Mesothelial cell of epicardium (in vitro differentiated cells): ENCODE data around the gene AMH. TPM values are rescaled to one million over a fixed set of nuclear protein-coding genes. Genes with fewer than 3 reads are reported as not detected.
A peak's percentile ranks its signal among the peaks of the same experiment; 100 is the strongest.

Source experiments
- DNase-seq, 2 experiments: peaks; one replicate each; pipeline ENCODE4 v3.0.0; 2021; ENCODE audit warnings: low spot score in 2 of 2; ENCODE audit not compliant: unreplicated experiment in 2 of 2
- H3K27ac Mint-ChIP-seq: 2 replicates; pipeline ENCODE4 v1.8.0; 2021; ENCODE audit warnings: mixed read lengths
- H3K27me3 Mint-ChIP-seq: 2 replicates; pipeline ENCODE4 v1.8.0; 2021; ENCODE audit warnings: low read depth, mixed read lengths
- H3K36me3 Mint-ChIP-seq: 2 replicates; pipeline ENCODE4 v1.8.0; 2021; ENCODE audit warnings: mixed read lengths
- H3K4me1 Mint-ChIP-seq: 2 replicates; pipeline ENCODE4 v1.8.0; 2021; ENCODE audit warnings: mixed read lengths
- H3K4me3 Mint-ChIP-seq: 2 replicates; pipeline ENCODE4 v1.8.0; 2021; ENCODE audit warnings: mild to moderate bottlenecking, moderate library complexity, mixed read lengths
- H3K9me3 Mint-ChIP-seq: 2 replicates; pipeline ENCODE4 v1.8.0; 2021; ENCODE audit warnings: mixed read lengths
- total RNA-seq: library from RNA; stranded (reverse); gene quantifications from 3 replicates; pipeline ENCODE4 v1.2.1, GENCODE V29; 2021
- TF ChIP-seq, protein P1 (sequence below): fragments of 200-600 bp; sonication (generic); IDR thresholded peaks from one replicate; pipeline ENCODE4 v1.5.0; 2021; ENCODE audit warnings: antibody characterized with exemption; ENCODE audit not compliant: unreplicated experiment

The AMH gene
- total RNA-seq, 1 donor from 2014 or later, result 50.1 TPM

DNA sequence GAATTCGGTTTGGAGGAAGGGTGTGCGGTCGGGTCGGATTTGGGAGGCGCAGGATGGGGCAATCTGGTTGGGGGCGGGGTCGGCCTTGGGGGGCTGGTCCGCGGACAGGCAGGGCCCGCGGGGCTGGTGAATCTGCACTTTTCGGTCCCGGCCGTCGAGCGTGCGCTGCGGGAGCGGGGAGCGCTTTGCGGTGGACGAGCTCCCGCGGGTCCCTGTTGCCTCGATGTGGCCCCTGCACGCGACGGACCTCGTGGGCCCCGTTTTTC, 21.0 kb downstream of the AMH start:
- Mint-ChIP-seq H3K27me3 (no peaks in the 10 kb centered on the region), H3K27ac (peak overlapping the region; percentile 93), H3K4me1 (peaks cover 34% of the 10 kb centered on the region), H3K36me3 (peaks cover 12% of the 10 kb centered on the region), H3K4me3 (peak overlapping the region; percentile 88), H3K9me3 (no peaks in the 10 kb centered on the region)
- TF ChIP-seq, protein P1, sequence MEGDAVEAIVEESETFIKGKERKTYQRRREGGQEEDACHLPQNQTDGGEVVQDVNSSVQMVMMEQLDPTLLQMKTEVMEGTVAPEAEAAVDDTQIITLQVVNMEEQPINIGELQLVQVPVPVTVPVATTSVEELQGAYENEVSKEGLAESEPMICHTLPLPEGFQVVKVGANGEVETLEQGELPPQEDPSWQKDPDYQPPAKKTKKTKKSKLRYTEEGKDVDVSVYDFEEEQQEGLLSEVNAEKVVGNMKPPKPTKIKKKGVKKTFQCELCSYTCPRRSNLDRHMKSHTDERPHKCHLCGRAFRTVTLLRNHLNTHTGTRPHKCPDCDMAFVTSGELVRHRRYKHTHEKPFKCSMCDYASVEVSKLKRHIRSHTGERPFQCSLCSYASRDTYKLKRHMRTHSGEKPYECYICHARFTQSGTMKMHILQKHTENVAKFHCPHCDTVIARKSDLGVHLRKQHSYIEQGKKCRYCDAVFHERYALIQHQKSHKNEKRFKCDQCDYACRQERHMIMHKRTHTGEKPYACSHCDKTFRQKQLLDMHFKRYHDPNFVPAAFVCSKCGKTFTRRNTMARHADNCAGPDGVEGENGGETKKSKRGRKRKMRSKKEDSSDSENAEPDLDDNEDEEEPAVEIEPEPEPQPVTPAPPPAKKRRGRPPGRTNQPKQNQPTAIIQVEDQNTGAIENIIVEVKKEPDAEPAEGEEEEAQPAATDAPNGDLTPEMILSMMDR, result no peak
- no peak for DNase-seq

DNA sequence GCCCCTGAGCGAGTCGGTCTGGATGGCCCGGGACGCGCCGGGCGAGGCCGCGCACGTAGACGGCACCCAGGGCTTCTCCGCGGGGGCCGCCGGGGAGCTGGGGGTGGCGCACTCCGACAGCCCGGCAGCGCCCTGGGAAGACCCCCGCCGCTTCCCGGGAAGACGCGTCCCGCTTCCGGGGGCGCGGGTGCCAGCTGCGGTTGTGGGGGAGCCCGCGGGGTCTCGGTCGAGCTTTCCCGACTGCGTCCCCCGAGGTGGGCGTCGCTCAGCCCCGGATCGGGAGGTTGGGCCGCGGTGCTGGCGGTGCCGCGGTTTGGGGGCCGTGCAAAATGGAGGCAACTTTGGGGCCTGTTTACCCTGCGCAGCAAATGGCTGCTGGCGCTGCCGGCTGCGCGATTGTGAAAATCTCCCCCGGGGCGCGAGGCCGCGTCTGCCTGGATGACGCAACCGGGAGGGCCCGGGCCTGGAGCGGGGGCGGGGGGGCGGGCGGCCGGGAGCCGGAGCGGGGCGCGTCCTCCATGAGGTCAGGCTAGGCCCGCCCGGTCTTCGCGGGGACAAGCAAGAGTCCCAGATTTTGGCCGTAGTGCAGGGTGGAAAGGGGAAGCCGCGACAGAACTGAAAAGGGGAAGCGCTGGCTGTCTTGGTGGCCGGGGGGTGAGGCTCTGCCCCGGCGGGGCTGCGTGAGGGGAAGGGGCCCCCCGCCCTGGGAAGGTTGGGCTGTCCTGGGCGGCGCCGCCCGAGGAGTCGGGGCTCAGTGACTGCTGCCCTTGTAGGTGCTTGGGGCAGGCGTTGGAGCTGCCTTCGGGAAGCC, 21.5 kb downstream of the AMH start:
- Mint-ChIP-seq H3K9me3 (no peaks in the 10 kb centered on the region), H3K4me3 (peak overlapping the region; percentile 88), H3K27ac (peak overlapping the region; percentile 93), H3K27me3 (no peaks in the 10 kb centered on the region), H3K4me1 (peaks cover 35% of the 10 kb centered on the region), H3K36me3 (peaks cover 13% of the 10 kb centered on the region)
- DNase-seq, result peak in 1 of 2 experiments; percentile 75
- TF ChIP-seq, protein P1, result no peak

DNA sequence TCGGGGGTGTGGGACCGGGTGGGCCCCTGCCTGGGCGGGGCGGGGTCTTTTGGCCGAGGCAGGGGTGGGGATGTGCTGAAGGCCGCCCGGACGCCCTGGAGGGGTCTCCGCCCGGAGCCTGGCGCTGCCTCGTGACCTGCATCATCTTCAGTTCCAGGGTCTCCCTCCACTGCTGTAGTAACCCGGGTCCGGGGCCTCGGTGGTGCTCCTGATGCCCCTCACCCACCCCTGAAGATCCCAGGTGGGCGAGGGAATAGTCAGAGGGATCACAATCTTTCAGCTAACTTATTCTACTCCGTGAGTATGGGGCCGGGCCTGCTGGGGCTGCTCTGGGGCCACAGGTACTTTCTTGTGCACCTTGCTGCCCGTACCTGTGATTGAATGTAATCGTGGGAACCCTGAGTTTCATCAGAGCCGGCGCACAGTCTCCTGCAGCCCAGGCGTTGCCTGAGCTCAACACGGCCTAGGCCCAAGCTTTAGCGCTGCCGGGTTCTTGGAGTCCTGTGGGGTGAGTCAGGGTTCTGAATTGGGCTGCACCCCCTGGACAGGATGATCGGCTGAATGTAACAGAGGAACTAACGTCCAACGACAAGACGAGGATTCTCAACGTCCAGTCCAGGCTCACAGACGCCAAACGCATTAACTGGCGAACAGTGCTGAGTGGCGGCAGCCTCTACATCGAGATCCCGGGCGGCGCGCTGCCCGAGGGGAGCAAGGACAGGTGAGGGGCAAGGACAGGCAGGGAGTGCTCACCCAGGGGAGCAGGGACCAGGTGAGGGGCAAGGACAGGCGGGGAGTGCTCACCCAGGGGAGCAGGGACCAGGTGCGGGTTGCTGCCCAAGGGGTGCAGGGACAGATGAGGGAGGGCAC, 22.3 kb downstream of the AMH start:
- Mint-ChIP-seq H3K27me3 (no peaks in the 10 kb centered on the region), H3K4me1 (peaks cover 32% of the 10 kb centered on the region), H3K4me3 (peak overlapping the region; percentile 88), H3K36me3 (peaks cover 13% of the 10 kb centered on the region), H3K9me3 (no peaks in the 10 kb centered on the region), H3K27ac (peak overlapping the region; percentile 93)
- TF ChIP-seq, protein P1, result no peak
- DNase-seq, result no peak

DNA sequence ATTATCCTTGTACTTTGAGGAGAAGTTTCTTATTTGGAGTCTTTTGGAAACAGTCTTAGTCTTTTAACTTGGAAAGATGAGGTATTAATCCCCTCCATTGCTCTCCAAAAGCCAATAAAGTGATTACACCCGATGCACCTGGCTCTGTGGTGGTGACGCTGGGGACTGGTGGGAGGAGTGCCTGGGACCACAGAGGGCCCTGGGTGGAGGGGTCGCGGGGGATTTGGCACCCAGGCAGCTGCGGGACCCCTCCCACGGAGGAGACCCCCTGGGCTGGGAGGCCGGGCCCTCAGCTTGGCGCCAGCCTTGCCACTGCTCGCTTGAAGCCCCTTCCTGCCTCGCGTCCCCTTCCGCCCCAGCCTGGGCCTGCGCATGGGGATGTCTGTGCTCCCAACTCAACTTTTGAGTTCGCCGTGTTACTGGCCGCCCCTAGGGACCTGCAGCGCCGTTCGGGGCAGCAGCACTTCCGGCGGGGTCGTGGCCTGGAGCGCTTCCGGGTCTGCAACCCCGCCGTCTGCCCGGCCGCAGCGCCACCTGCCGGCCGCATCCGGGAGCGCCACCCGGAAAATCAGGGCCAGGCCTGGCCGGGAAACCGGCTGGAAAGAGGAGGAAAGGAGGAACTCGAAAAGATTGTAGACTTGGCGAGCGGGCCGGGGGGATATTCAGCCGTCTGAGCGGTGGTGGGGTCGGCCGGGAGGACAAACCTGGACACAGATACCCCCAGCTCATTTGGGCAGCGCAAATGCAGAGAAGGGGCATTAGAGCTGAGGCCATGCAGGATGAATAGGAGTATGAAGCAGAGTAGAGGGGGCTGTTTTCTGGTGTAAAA, 24.4 kb downstream of the AMH start:
- DNase-seq, result peak; percentile 64 to 92
- TF ChIP-seq, protein P1, result peak; percentile 100
- Mint-ChIP-seq H3K9me3 (no peaks in the 10 kb centered on the region), H3K27ac (peak overlapping the region; percentile 90), H3K36me3 (peaks cover 13% of the 10 kb centered on the region), H3K4me1 (peaks cover 22% of the 10 kb centered on the region), H3K27me3 (no peaks in the 10 kb centered on the region), H3K4me3 (peak overlapping the region; percentile 55)

DNA sequence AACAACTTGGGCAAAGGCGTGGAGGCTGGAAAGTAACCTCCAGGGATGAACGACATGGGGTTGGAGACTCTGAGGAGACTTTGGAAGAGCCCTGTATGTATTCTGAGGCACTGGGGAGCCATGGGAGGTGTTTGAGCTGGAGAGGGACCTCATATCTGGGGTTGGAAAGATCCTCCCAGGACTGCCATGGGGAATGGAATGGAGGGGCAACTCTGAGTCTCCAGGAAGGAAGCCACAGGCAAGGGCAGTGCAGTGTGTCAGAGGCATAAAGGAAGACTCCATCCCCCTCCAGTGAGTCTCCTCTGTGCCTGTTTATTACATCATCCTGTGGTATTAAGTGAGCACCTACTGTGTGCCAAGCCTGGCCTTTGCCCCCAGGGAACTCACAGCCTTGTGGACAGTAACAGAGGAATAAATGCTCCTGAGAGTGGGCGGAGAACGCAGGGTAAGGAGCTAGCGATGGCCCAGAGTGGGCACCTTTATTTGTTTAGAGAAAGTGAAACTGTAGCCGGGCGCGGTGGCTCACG, 25.1 kb downstream of the AMH start:
- H3K4me1 Mint-ChIP-seq, result peaks cover 22% of the 10 kb centered on the region
- peaks cover 13% of the 10 kb centered on the region for H3K36me3 Mint-ChIP-seq
- no peak for DNase-seq
- H3K27ac Mint-ChIP-seq, result peak overlapping the region; percentile 90
- H3K9me3 Mint-ChIP-seq, result no peaks in the 10 kb centered on the region
- TF ChIP-seq, protein P1, result no peak
- no peaks in the 10 kb centered on the region for H3K27me3 Mint-ChIP-seq
- H3K4me3 Mint-ChIP-seq, result peak overlapping the region; percentile 55
